Hematopoietic multipotent progenitor cell (in vitro differentiated cells): Measurements from ENCODE around the gene DSCAML1. TPM values are rescaled to one million over a fixed set of nuclear protein-coding genes. Genes with fewer than 3 reads are reported as not detected.

Experiments used
- DNase-seq, 3 donors: peaks; one replicate each; pipeline ENCODE4 v3.0.0-alpha.2; 2011 to 2015; ENCODE audit warnings: low read depth in 2 of 3, low spot score in 2 of 3
- total RNA-seq: library from RNA; depleted of rRNA; stranded (reverse); fragments of >200 nt; gene quantifications from one replicate; pipeline ENCODE4 v1.2.3, GENCODE V29; 2012

DSCAML1 gene
- total RNA-seq, 1 donor, result 0.27 TPM

GRCh38 chr11:117483372-117483771, 313.6 kb downstream of the DSCAML1 start:
- DNase-seq, result no peak

GRCh38 chr11:117482881-117483280, 314.1 kb downstream of the DSCAML1 start:
- no peak for DNase-seq

GRCh38 chr11:117481885-117482284, 315.1 kb downstream of the DSCAML1 start:
- DNase-seq, result no peak

GRCh38 chr11:117481036-117481435, 316.0 kb downstream of the DSCAML1 start:
- no peak for DNase-seq

GRCh38 chr11:117480221-117480620, 316.8 kb downstream of the DSCAML1 start:
- no peak for DNase-seq

- peak in 1 of 3 donors; percentile 20 for DNase-seq
These were observed 317.6 kb downstream of the DSCAML1 start for GRCh38 chr11:117479372-117479771.

GRCh38 chr11:117478926-117479325, 318.1 kb downstream of the DSCAML1 start:
- DNase-seq, result no peak

GRCh38 chr11:117478126-117478860, 318.7 kb downstream of the DSCAML1 start:
- DNase-seq, result no peak

GRCh38 chr11:117477721-117478120, 319.3 kb downstream of the DSCAML1 start:
- no peak for DNase-seq

- no peak for DNase-seq
These were observed 320.4 kb downstream of the DSCAML1 start for GRCh38 chr11:117476531-117477142.

- no peak for DNase-seq
These were observed 321.1 kb downstream of the DSCAML1 start for GRCh38 chr11:117475716-117476530.

- no peak for DNase-seq
These were observed 323.4 kb downstream of the DSCAML1 start for GRCh38 chr11:117473481-117474091.

GRCh38 chr11:117471776-117472175, 325.2 kb downstream of the DSCAML1 start:
- no peak for DNase-seq

GRCh38 chr11:117470576-117470975, 326.4 kb downstream of the DSCAML1 start:
- no peak for DNase-seq

- DNase-seq, result no peak
These were observed 328.1 kb downstream of the DSCAML1 start for GRCh38 chr11:117468888-117469287.

GRCh38 chr11:117467770-117468169, 329.2 kb downstream of the DSCAML1 start:
- DNase-seq, result no peak

- no peak for DNase-seq
These were observed 330.1 kb downstream of the DSCAML1 start for GRCh38 chr11:117466966-117467365.

GRCh38 chr11:117465236-117465997, 331.6 kb downstream of the DSCAML1 start:
- no peak for DNase-seq

- no peak for DNase-seq
These were observed 332.2 kb downstream of the DSCAML1 start for GRCh38 chr11:117464778-117465177.

- no peak for DNase-seq
These were observed 334.2 kb downstream of the DSCAML1 start for GRCh38 chr11:117462864-117463247.
